Psoas muscle (tissue), 8 donors: ENCODE data around the gene RBM18. TPM values are rescaled to one million over a fixed set of nuclear protein-coding genes. Genes with fewer than 3 reads are reported as not detected.

Experiments used
- ATAC-seq, 4 donors: fragments of 200-7000 bp; cut with Tn5 transposase; one replicate each; pipeline ENCODE4 v1.9.1; 2020; ENCODE audit warnings: moderate library complexity in 3 of 4, mild to moderate bottlenecking in 2 of 4
- DNase-seq, 2 donors: peaks; one replicate each; pipeline ENCODE4 v3.0.0-alpha.2; 2020
- H3K27ac ChIP-seq: fragments of 200-600 bp; one replicate; pipeline ENCODE4 v1.8.0; 2022
- H3K27me3 ChIP-seq, 3 donors: fragments of 200-600 bp in 1 of 3; one replicate each; pipeline versions ENCODE4 v1.6.1 to v1.8.0; 2013 to 2022; ENCODE audit warnings: low read length in 2 of 3, mild to moderate bottlenecking in 2 of 3, moderate library complexity in 1 of 3; ENCODE audit not compliant: insufficient read depth in 3 of 3
- H3K36me3 ChIP-seq, 2 donors: fragments of 200-600 bp in 1 of 2; one replicate each; pipeline versions ENCODE4 v1.6.1 to v1.8.0; 2013 to 2022; ENCODE audit warnings: low read depth in 1 of 2, mild to moderate bottlenecking in 1 of 2, moderate library complexity in 1 of 2; ENCODE audit not compliant: insufficient read depth in 1 of 2
- H3K4me1 ChIP-seq: fragments of 200-600 bp; one replicate; pipeline ENCODE4 v1.8.0; 2022
- H3K4me3 ChIP-seq: fragments of 200-600 bp; one replicate; pipeline ENCODE4 v1.8.0; 2022; ENCODE audit warnings: mild to moderate bottlenecking
- H3K9me3 ChIP-seq: fragments of 200-600 bp; one replicate; pipeline ENCODE4 v1.8.0; 2022
- CTCF ChIP-seq: fragments of 200-600 bp; IDR thresholded peaks from one replicate; pipeline ENCODE4 v1.8.0; 2022; ENCODE audit warnings: antibody characterized with exemption
- WGBS, 3 donors: extraction: QIAGEN DNeasy Blood & Tissue Kit; methylation state at CpG; one replicate each; pipeline versions ENCODE4 v1.1.6 to v1.1.7; 2013; 5-methylcytosine and 5-hydroxymethylcytosine counted together
- intact Hi-C, 2 donors: fragments of 100-400 bp; cut with DNase I; formaldehyde crosslinking; loops; one replicate each; pipeline versions ENCODE4 v1.11.0 to v1.14.2; 2022
- long read RNA-seq, 2 donors: library from polyadenylated mRNA; unstranded; transcript quantifications; one replicate each; pipeline ENCODE4 v2.0.0, GENCODE V29; 2021
- polyA plus RNA-seq, 3 donors: library from polyadenylated mRNA; stranded (reverse); fragments of 200-250 nt; gene quantifications; one replicate each; pipeline ENCODE4 v1.2.3, GENCODE V29; 2013
- total RNA-seq, 4 donors: library from RNA; stranded (reverse); fragmentation: NEBNext Ultra II Directional in 2 of 4; extraction: Animal tissue kit (Norgen Biotek cat#: 25700) in 2 of 4; gene quantifications; one replicate each; pipeline versions ENCODE4 v1.2.1 to v1.2.4, GENCODE V29; 2021 to 2023
- donor health status: healthy with polysubstance abuse.
- donor health status: DM: no; HTN: no; CAD: no; lungs with moderate emphysema.
- donor health status: Bipolar disorder and iron deficiency.
- donor health status: healthy.
- donor health status: DM: yes; HTN: yes; CAD: no.
- donor health status: DM: no; HTN: no; CAD: no.
- donor health status: DM: no; HTN: no; CAD: no.
- donor health status: DM: yes; HTN: yes; CAD: no.

RBM18 gene
- total RNA-seq (10 to 100 TPM; 33.7 to 41.7 (median 37.7) TPM), polyA plus RNA-seq (10 to 100 TPM; 16.8 to 27.1 (median 22.3) TPM)
- long read RNA-seq, donor 1, full-length matches to known transcripts, result 68 of 74 reads
- long read RNA-seq, donor 1, partial matches to known transcripts, result 2 of 74 reads
- long read RNA-seq, donor 1, other reads (novel, unspliced or antisense), result 4 of 74 reads
- long read RNA-seq, donor 2, full-length matches to known transcripts, result 138 of 156 reads
- long read RNA-seq, donor 2, partial matches to known transcripts, result 2 of 156 reads
- long read RNA-seq, donor 2, other reads (novel, unspliced or antisense), result 16 of 156 reads

GRCh38 chr9:122264360-122265148 is at the start of gene RBM18, which contains the start of gene MRRF:
RBM18 (minus strand) TSS chr9:122264840; CDS start chr9:122261492, 3,348 bp downstream.
MRRF (plus strand) TSS chr9:122264882; CDS start chr9:122270892, 6,010 bp downstream.
- intact Hi-C loops, result loop anchor here in 1 of 2 donors (1.0 kb wide), 1 partner anchor 105 kb away; the partner anchor contains the start of genes MORN5 and NDUFA8
- peak within 1 kb of the TSS; percentile 93 for H3K27ac ChIP-seq

GRCh38 chr9:122314165-122314564 is 49.5 kb upstream of the RBM18 start:
- Histone ChIP-seq H3K36me3 (peaks cover 12 to 68% of the 10 kb centered on the region in 2 donors), H3K9me3 (no peaks in the 10 kb centered on the region), H3K4me1 (peaks cover 4% of the 10 kb centered on the region), H3K4me3 (no peak overlapping the region), H3K27me3 (no peaks in the 10 kb centered on the region), H3K27ac (no peak overlapping the region)
- ATAC-seq (no peak), DNase-seq (no peak)
- intact Hi-C loops, result no loop called here
- no peak for TF ChIP-seq CTCF

More at GRCh38 chr9:122264360-122265148, at the start of gene RBM18, which contains the start of gene MRRF:
- Histone ChIP-seq H3K36me3 (peaks cover 3 to 18% of the 10 kb centered on the region in 2 donors), H3K4me3 (peak within 1 kb of the TSS; percentile 73), H3K4me1 (peaks cover 49% of the 10 kb centered on the region), H3K27me3 (no peaks in the 10 kb centered on the region), H3K9me3 (no peaks in the 10 kb centered on the region)
- 0% methylated on average over 60 of the region's 60 CpGs for WGBS, 3 donors
- ATAC-seq (peak; percentile 89 to 93 (median 90)), DNase-seq (peak; percentile 92 to 95)
- no peak for TF ChIP-seq CTCF

GRCh38 chr9:122309861-122310260 is 45.2 kb upstream of the RBM18 start:
- Histone ChIP-seq H3K27ac (no peak overlapping the region), H3K27me3 (no peaks in the 10 kb centered on the region), H3K4me3 (no peak overlapping the region), H3K9me3 (no peaks in the 10 kb centered on the region), H3K36me3 (peaks cover 12 to 95% of the 10 kb centered on the region in 2 donors), H3K4me1 (no peaks in the 10 kb centered on the region)
- intact Hi-C loops, result no loop called here
- ATAC-seq (no peak), DNase-seq (no peak)
- no peak for TF ChIP-seq CTCF
- WGBS, 3 donors, result 85 to 91% (median 87%) methylated on average over 2 of the region's 2 CpGs

GRCh38 chr9:122307925-122308324 is 43.3 kb upstream of the RBM18 start:
- H3K4me3 ChIP-seq, result no peak overlapping the region
- TF ChIP-seq CTCF, result no peak
- H3K4me1 ChIP-seq, result peaks cover 4% of the 10 kb centered on the region
- H3K36me3 ChIP-seq, result peaks cover 4 to 84% of the 10 kb centered on the region in 2 donors
- ATAC-seq, result peak in 2 of 4 donors; percentile 19 to 30
- intact Hi-C loops, result no loop called here
- WGBS, 3 donors, result 78 to 87% (median 81%) methylated on average over 1 of the region's 1 CpG
- H3K27ac ChIP-seq, result no peak overlapping the region
- DNase-seq, result no peak
- H3K27me3 ChIP-seq, result no peaks in the 10 kb centered on the region
- no peaks in the 10 kb centered on the region for H3K9me3 ChIP-seq
